Hematopoietic multipotent progenitor cell treated with erythropoietin and hydrocortisone succinate and interleukin-3 and kit ligand, for 15 days (in vitro differentiated cells): Measurements from ENCODE around the gene RMND5B.
"Not testable (repeated sequence)": the region's sequence is repeated elsewhere in the genome, so short reads cannot be mapped to it uniquely, and the experiment has no call there.

Experiments
- DNase-seq: peaks from one replicate; pipeline ENCODE4 v3.0.0-alpha.2; 2015; ENCODE audit warnings: low spot score

Gene RMND5B

GRCh38 chr5:178130234-178130575 is 609 bp upstream of the RMND5B start:
- not testable (repeated sequence) for DNase-seq

- no peak for DNase-seq
Observed at GRCh38 chr5:178131446-178131996, 707 bp downstream of the RMND5B start.

- no peak for DNase-seq
Observed at GRCh38 chr5:178136990-178137389, 6.2 kb downstream of the RMND5B start.

- DNase-seq = no peak
Observed at GRCh38 chr5:178137991-178138390, 7.2 kb downstream of the RMND5B start.

GRCh38 chr5:178141550-178141949 is 10.7 kb downstream of the RMND5B start:
- no peak for DNase-seq

GRCh38 chr5:178142642-178143041 is 11.8 kb downstream of the RMND5B start:
- no peak for DNase-seq

GRCh38 chr5:178143246-178143645 is 12.4 kb downstream of the RMND5B start:
- DNase-seq = no peak

- no peak for DNase-seq
Observed at GRCh38 chr5:178143901-178144300, 13.1 kb downstream of the RMND5B start.

GRCh38 chr5:178145965-178146820 is 15.4 kb downstream of the RMND5B start:
- peak; percentile 61 for DNase-seq

- no peak for DNase-seq
Observed at GRCh38 chr5:178147406-178147805, 16.6 kb downstream of the RMND5B start.

GRCh38 chr5:178149199-178149932 is 18.6 kb downstream of the RMND5B start:
- no peak for DNase-seq

GRCh38 chr5:178150977-178151734 is 20.3 kb downstream of the RMND5B start:
- no peak for DNase-seq

GRCh38 chr5:178152491-178153444 is 22.0 kb downstream of the RMND5B start:
- DNase-seq = no peak

- DNase-seq = peak; percentile 99
Observed at GRCh38 chr5:178153530-178154340, 22.9 kb downstream of the RMND5B start, which contains the start of gene NHP2. NHP2 (minus strand) TSS chr5:178153885; CDS start chr5:178153817, 68 bp downstream.

- DNase-seq = no peak
Observed at GRCh38 chr5:178155065-178155464, 24.3 kb downstream of the RMND5B start.

GRCh38 chr5:178160176-178160575 is 29.4 kb downstream of the RMND5B start:
- DNase-seq = no peak

GRCh38 chr5:178162481-178162880 is 31.7 kb downstream of the RMND5B start:
- no peak for DNase-seq

- peak; percentile 84 for DNase-seq
Observed at GRCh38 chr5:178163772-178164735, 33.2 kb downstream of the RMND5B start.

GRCh38 chr5:178165581-178165980 is 34.8 kb downstream of the RMND5B start:
- no peak for DNase-seq
